ENCODE data around the gene NFKBIL1.
"Not testable (repeated sequence)": the region's sequence is repeated elsewhere in the genome, so short reads cannot be mapped to it uniquely, and the experiment has no call there.

NFKBIL1 gene

DNA sequence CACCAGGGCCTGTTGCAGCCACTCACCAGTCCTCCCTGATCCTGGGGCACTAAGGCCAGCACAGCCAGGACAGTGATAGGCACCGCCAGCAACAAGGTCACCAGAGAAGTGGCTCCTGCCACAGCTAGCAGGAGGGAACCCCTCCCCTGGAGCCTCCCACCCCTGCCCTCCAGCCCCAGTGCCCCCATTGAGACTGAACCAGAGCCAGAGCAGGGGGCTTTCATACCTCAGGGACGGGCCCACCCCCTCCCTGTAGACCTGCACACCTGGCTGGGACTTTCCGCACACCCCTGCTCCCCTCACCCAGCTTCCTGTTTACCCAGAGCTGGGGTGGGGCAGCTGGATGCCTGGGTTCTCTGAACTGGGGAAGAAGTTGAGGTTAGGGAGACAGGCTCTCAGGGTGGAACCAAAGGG, 34.8 kb downstream of the NFKBIL1 start, which contains the start of gene LTB:
Gene LTB (minus strand): TSS at position 195 of the 414 bp plus-strand sequence. CDS start 7 bp downstream, at position 188.
- no peak for DNase-seq

- no peak for DNase-seq
Observed at GRCh38 chr6:31585491-31585890, 38.1 kb downstream of the NFKBIL1 start.

DNA sequence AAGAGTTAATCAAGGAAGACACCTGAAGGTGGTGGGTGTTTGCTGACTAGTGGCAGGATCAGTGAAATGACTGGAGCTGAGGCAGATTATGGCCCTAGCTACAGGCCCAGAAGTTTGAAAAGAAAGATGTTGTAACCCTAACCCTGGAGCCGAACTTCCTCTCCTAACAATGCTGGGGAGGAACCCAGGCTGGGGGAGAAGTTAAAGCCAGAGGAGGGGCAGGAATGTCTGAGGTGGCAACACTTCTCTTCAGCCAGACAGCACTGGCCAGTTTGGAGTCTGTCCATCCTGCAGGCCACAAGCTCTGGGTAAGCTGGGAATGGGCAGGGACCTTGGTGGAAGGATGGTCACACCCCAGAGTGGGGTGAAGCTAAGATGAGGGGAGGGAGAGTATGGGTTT, 38.6 kb downstream of the NFKBIL1 start, which contains the start of gene LST1:
Gene LST1 (plus strand): TSS at position 270 of the 400 bp plus-strand sequence. CDS start 1,023 bp downstream, outside the sequence.
- no peak for DNase-seq

DNA sequence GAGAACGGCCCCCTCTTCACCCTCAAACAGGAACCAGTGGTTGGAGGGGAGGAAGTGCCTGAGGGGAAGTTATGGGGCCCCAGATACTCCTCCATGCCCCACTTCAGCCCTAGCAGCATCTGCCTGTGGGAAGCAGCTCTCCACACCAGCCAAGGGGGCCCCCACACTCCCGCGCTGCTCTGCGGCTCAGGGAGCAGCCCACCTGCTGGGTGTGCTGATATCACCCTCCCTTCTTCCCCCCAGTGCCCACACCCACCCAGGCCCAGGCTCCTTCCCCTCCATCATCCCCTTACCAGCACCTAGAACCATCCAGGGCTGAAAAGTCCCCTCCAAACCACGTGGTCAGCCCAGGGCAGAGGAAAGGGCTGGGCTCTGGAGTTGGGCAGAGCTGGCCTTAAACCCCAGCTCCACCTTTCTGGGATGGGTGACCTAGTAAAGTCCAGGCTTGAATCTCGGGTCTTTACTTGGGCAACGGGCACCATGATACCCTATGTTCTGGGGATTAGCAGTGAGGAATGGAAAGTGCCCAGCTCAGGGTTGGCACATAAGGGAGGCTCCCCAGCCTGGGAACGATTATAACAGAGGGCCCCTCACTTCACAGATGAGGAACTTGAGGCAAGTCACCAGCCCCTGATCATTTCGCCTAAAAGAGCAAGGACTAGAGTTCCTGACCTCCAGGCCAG, 39.3 kb downstream of the NFKBIL1 start:
- no peak for DNase-seq

DNA sequence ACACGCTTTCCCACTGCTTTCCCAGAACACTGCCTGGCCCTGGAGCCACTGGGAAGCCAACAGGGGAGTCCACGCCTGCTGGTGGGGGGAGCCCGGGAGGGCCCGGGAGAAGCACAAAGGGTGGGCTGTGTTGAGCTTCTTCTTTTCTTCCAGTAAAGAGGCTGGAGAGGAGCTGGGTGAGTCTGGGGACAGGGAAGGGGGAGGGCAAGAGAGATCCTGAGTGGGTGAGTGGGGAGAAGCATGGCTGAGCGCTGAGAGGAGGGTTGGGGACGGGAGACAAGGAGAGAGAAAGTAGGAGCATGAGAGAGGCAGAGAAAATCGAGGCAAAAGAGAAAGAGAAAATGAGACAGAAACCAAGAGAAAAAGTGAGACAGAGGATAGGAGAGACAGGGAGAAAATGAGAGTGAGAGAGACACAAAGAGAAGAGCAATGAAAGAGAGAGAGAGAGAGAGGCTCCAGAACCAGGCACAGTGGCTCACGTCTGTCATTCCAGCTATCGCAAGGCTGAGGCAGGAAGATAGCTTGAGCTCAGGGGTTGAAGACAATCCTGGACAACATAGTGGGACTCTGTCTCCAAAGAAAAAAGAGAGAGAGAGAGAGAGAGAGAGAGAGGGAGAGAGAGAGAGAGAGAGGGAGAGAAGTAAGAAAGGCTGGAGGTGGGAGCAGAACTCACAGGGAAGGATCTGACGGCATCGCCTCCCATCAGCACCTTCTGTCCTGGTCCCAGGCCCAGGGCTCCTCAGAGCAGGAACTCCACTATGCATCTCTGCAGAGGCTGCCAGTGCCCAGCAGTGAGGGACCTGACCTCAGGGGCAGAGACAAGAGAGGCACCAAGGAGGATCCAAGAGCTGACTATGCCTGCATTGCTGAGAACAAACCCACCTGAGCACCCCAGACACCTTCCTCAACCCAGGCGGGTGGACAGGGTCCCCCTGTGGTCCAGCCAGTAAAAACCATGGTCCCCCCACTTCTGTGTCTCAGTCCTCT, 40.7 kb downstream of the NFKBIL1 start:
- no peak for DNase-seq

DNA sequence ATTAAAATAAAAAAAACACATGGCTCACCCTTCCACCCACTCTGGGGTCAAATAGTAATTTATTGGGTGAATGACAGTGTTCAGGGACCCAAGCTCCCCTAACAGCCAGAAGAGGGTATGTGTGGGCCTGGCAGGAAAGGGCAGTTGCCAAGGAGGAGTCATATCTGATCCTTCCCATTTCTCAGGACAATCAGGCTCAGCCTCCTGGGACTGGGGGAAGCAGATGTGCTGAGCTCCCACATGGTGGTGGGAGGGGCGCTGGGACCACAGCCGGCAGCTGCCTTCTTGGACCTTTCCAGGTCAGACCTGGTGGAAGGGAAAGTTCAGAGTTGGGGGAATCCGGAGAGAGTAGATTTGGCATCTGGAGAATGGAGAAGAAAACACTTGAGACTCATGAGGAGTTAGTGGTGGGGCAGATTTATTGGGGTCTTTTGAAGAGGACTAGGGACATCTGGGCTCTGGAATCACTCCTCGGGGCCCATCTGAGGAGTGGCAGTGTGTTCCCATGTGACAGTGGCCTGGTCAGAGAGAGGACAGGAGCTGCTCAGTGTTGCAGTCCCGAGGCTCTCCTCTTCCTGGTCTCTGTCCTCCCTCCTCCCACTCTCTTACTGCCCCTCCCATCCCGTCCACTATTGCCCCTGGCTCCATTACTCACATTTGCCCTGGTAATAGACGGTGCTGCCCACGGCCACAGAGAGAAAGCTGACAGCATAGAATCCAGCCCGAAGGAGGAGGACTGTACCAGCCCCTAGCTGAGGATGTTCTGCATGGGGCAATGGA, 41.7 kb downstream of the NFKBIL1 start:
- no peak for DNase-seq

DNA sequence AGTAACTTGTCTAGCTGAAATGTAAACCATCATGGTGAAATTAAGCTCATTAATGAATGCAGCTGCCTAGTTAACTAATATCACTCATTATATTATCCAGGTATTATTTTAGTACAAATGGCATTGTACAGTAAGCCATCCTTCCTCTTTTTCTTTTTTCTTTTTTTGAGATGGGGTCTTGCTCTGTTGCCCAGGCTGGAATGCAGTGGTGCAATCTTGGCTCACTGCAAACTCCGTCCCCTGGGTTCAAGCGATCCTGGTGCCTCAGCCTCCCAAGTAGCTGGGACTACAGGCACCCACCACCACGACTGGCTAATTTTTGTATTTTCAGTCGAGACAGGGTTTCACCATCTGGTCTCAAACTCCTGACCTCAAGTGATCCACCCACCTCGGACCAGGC, 43.3 kb downstream of the NFKBIL1 start:
- not testable (repeated sequence) for DNase-seq

DNA sequence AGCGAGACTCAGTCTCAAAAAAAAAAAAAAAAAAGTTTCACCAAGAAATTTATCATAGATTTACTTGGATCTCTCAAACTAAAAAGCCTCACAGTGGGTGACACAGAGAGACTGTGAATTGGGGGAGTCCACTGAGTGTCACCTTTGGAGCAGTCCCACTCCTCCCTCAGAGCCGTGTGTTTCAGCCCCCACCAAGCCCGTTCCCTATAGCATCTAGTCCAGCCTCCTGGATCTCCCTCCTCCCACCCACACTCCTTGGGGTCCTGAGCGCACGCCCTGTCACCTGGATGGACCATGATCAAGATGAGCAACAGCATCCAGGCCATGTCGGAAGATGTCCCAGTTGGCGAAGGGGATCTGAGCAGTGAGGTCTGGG, 45.0 kb downstream of the NFKBIL1 start:
- no peak for DNase-seq

DNA sequence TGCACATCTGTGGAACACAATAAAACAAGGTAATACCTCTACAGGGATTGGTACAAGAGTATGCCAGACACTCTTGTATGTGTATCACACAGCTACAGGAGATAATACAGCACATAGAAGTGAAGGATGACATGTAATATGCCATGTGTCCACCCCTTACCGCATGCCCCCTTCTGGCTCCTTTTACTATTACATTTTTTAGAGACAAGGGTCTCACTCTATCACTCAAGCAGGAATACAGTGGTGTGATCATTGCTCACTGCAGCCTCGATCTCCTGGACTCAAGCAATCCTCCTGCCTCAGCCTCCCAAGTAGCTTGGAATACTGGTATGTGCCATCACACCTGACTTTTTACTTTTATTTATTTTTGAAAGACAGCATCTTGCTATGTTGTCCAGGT, 49.6 kb downstream of the NFKBIL1 start:
- no peak for DNase-seq

- no peak for DNase-seq
Observed at GRCh38 chr6:31607317-31607716, 59.9 kb downstream of the NFKBIL1 start.
